ENCODE results near the gene RXRG.

Gene RXRG

DNA sequence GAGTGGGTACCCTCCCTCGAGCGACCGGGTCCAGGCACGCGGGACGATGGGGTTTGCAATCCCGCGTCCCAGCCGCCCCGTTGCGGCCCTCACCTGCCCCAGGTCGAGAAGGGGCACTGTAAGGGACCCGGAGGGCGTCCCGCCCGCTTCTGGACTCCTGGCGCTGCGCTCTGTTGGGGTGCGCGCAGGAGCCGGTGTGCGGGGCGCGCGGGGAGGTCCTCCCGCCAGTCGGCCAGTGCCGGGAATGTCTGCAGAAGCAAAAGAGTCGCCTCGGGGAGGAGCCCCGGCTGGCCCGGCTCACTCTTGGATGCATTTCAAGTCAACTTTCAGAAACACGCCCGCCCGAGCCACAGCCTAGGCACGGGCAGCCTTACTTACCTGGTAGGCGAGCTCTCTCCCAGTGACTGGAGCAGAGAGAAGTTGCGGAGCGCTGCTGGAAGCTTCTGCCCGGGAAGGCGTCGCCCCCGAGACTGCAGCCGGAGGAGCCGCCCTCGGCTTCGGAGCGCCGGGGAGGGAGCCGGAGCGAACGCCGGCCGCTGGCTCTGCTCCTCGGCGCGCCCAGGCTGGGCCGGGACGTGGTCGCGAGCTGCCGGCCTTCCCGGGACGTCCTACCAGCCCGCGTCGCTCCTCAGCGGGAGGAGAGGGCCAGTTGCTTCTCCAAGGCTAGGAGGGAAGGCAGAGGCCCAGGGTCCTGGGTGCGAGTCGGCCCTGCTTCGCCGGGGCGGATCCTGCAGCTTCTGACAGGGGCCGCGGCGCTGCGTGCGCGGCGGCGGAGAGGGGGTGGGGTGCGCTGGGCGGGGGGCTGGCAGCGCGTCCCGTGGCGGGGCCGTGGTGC, 88.7 kb downstream of the RXRG start, which contains the start of gene LMX1A:
LMX1A (minus strand) TSS at position 739 of the 835 bp plus-strand sequence. CDS start 1,156 bp downstream, outside the sequence.
- TF ChIP-seq, protein P1, sequence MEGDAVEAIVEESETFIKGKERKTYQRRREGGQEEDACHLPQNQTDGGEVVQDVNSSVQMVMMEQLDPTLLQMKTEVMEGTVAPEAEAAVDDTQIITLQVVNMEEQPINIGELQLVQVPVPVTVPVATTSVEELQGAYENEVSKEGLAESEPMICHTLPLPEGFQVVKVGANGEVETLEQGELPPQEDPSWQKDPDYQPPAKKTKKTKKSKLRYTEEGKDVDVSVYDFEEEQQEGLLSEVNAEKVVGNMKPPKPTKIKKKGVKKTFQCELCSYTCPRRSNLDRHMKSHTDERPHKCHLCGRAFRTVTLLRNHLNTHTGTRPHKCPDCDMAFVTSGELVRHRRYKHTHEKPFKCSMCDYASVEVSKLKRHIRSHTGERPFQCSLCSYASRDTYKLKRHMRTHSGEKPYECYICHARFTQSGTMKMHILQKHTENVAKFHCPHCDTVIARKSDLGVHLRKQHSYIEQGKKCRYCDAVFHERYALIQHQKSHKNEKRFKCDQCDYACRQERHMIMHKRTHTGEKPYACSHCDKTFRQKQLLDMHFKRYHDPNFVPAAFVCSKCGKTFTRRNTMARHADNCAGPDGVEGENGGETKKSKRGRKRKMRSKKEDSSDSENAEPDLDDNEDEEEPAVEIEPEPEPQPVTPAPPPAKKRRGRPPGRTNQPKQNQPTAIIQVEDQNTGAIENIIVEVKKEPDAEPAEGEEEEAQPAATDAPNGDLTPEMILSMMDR (IDR thresholded peaks at IDR 0.05; ENCODE audit: low read depth, low read length): no peak; the same call in 1 of the 2 replicates

DNA sequence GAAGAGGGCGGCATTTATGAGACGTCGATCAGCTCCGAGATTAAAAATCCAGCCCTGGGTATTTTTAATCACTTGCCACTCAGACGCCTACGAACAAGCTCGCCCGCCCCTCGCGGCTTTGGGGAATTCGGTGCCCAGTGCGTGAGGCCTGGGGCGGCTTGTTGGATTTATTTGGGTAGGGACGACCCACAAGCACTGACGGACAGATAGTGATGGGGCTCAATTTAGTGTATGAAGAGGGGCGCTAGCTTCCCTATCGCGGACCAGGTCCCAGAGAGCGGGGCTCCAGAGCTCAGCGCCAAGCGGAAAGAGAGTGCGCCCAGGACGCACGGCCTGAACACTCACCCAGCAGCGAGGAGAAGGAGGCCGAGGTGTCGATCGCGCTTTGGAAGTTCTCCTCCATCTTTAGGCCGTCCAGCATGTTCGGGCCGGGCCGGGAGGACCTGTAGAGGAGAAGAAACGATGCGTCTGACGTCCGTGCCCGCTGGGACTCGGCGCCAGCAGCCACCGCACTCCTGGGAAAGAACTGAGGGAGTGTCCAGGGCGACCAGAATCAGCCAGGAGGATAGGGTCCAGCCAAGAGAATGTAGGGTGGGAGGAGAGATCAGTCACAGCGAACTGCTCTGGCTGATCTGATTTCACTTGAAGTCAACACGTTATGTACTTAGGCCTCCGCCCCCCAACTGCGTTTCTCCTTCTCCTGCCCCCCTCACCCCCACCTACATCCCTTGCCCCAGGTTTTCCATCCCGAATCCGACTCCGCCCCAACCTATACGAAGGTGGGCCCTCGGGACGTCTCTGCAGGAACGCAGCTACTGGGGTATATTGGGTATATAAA, 89.6 kb downstream of the RXRG start:
- DNase-seq (ENCODE audit: extremely low read depth, low read depth): no peak
- TF ChIP-seq, protein P1 (IDR thresholded peaks at IDR 0.05; ENCODE audit: low read depth, low read length): no peak

More for the DNA sequence above, 88.7 kb downstream of the RXRG start, which contains the start of gene LMX1A:
- no peak for DNase-seq (ENCODE audit: extremely low read depth, low read depth)

DNA sequence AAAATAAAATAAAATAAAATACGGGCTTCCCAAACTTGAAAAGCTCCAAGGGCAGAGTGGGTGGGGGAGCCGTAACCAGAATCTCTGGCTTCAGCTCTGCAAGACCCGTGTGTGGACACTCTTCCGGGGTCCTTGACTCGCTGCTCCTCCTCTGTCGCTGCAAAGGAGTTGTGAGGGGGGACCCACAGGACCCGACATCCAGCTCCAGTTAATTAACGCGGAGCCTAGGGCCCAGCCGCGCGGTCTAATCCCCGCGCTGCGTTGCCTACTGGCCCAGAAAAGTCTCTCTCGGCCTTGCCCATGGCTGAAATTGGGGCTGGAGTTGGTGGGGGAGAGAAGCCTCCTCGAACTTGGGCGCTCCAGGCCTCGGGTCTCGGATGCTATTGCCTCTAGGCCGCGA, 90.2 kb downstream of the RXRG start:
- no peak for DNase-seq (ENCODE audit: extremely low read depth, low read depth)
- TF ChIP-seq, protein P1 (IDR thresholded peaks at IDR 0.05; ENCODE audit: low read depth, low read length): no peak

DNA sequence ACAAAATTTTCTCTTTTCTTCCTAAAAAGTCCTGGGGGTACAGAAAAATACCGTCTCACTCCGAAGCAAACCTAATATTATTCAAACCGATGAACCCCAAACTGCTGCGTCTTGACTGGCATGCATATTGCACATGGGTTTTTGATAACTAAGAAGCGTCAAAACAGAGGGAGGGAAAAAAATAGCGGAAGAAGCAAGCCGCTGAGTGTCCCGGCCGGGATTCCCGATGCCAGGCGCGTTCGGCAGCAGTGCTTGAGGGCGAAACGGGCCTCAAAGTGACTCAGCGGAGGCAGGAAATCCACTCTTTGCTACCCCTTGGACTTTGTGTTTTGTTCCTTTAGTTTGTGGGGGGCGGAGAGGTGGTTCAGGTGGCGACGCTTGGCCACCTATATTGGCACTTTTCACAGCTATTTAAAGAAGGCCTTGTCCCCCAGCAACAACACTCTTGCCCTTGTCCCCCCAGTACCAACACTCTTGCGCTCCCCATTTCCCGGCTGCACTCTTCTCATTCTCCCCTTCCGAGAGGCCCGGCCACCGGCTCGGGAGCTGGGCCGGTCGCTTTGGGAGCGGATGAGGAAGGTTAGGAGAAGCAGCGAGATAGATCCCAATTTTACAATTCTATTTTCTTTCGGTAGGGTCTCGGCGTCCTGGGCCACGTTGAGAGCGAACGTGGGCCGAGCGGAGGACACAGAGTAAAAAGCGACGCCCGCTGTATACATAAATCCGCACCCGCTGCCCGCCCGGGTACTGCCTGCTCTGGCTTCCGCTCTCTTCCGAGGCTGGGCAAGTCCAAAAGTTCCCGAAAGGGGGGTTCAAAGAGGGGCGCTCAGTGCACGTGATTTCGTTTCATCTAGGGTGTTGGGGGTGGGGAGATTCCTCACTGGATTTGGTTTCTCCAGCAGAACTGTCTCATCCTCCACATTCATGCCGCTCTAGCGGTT, 90.9 kb downstream of the RXRG start:
- TF ChIP-seq, protein P1 (IDR thresholded peaks at IDR 0.05; ENCODE audit: low read depth, low read length): no peak
- DNase-seq (ENCODE audit: extremely low read depth, low read depth): no peak

DNA sequence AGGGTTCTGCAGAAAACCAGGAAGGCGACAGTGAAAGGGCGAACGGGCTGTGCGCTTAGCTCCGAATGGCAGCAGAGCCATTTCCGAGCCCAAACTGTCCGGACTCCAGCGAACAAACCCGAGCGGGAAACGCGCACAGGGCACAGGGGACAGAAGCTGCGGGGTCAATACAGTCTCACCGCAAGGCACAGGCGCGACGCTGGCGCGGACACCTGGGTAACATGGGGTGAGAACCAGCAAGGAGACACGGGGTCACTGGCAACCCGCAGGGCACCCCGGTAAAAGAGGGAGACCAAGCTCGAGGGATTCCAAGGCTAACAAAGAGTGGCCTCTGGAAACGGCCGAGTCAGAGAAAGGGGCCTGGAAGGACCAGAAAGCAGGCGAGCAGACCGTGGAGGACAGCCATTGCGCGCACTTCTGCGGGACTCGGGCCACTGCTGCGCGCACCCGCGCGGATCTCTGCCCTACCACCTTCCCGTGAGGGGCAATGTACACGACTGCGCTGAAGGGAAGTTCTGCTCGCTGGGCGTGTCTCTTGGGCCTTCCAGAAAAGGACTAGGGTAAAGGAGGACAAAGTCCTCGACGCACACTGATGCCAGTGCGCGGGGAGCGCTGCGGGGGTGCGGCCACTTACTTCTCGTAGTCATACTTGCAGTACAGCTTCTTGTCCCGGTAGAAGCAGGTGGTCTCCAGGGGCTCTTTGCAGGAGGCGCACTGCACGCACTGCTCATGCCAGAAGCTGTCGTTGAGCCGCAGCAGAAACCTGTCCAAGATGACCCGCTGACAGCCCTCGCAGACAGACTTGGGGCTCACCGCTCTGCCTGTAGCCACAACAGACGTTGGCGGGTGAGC, 92.3 kb downstream of the RXRG start:
- no peak for DNase-seq (ENCODE audit: extremely low read depth, low read depth)
- TF ChIP-seq, protein P1 (IDR thresholded peaks at IDR 0.05; ENCODE audit: low read depth, low read length): no peak

DNA sequence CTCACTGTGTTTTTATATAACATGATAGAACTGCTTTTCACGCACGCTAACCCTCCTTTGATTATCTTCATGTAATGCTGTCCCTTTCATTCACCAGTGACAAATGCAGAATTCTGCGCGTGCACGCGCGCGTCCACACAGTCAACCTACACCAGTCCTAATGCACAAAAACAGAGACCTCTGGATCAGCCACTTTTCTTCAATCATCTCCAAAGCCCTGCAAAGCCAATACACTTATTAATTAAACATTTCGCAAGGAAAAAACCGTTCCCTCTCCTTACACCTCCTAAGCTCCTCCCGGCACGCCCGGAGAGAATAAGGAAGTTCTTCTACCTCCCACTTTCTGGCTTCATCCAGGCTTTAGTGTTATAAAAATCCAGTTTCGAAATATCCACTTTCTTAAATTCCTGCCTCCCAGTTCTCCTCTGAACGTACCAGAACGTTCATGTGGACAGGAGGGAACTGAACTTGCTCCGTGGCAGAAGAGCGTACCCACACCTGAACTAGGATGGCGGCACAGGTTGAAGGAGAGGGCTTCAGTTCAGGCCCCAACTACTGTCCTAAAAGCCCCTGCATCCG, 93.0 kb downstream of the RXRG start:
- no peak for DNase-seq (ENCODE audit: extremely low read depth, low read depth)
- TF ChIP-seq, protein P1 (IDR thresholded peaks at IDR 0.05; ENCODE audit: low read depth, low read length): no peak
